Activated T-cell treated with anti-CD3 and anti-CD28 coated beads for 24 hours (primary cell): ENCODE results near the gene LRCH1.

ENCODE experiments used
- DNase-seq: peaks from one replicate; pipeline ENCODE4 v3.0.0-alpha.2; 2020; ENCODE audit warnings: low read depth

The LRCH1 gene

GRCh38 chr13:46615888-46616531, 63.0 kb downstream of the LRCH1 start:
- DNase-seq: no peak

- no peak for DNase-seq
Observed at GRCh38 chr13:46617229-46617721, 64.3 kb downstream of the LRCH1 start.

- no peak for DNase-seq
Observed at GRCh38 chr13:46617885-46618284, 64.9 kb downstream of the LRCH1 start.

- no peak for DNase-seq
Observed at GRCh38 chr13:46618694-46619254, 65.8 kb downstream of the LRCH1 start.

GRCh38 chr13:46620029-46620428, 67.1 kb downstream of the LRCH1 start:
- no peak for DNase-seq

- DNase-seq: no peak
Observed at GRCh38 chr13:46620471-46620870, 67.5 kb downstream of the LRCH1 start.

GRCh38 chr13:46621133-46621532, 68.2 kb downstream of the LRCH1 start:
- DNase-seq: no peak

GRCh38 chr13:46621792-46622629, 69.0 kb downstream of the LRCH1 start:
- DNase-seq: no peak

GRCh38 chr13:46622630-46623256, 69.8 kb downstream of the LRCH1 start:
- DNase-seq: no peak

GRCh38 chr13:46624353-46624752, 71.4 kb downstream of the LRCH1 start:
- no peak for DNase-seq

- no peak for DNase-seq
Observed at GRCh38 chr13:46624821-46625220, 71.9 kb downstream of the LRCH1 start.

GRCh38 chr13:46627462-46627861, 74.5 kb downstream of the LRCH1 start:
- DNase-seq: no peak

GRCh38 chr13:46628622-46629365, 75.8 kb downstream of the LRCH1 start:
- DNase-seq: no peak

- no peak for DNase-seq
Observed at GRCh38 chr13:46629811-46630413, 76.9 kb downstream of the LRCH1 start.

GRCh38 chr13:46630431-46631178, 77.6 kb downstream of the LRCH1 start:
- no peak for DNase-seq

- DNase-seq: no peak
Observed at GRCh38 chr13:46631179-46631542, 78.2 kb downstream of the LRCH1 start.

GRCh38 chr13:46632176-46632575, 79.2 kb downstream of the LRCH1 start:
- DNase-seq: no peak

- no peak for DNase-seq
Observed at GRCh38 chr13:46633416-46633815, 80.4 kb downstream of the LRCH1 start.

GRCh38 chr13:46636451-46636850, 83.5 kb downstream of the LRCH1 start:
- DNase-seq: no peak

GRCh38 chr13:46637213-46637612, 84.2 kb downstream of the LRCH1 start:
- DNase-seq: no peak

GRCh38 chr13:46638262-46638661, 85.3 kb downstream of the LRCH1 start:
- DNase-seq: no peak
